Esophagus squamous epithelium (tissue), 5 donors: ENCODE data around the gene ITGB2. TPM values are rescaled to one million over a fixed set of nuclear protein-coding genes. Genes with fewer than 3 reads are reported as not detected.

ENCODE experiments used
- DNase-seq: peaks from one replicate; lab custom pipeline; 2025; lab: John Stamatoyannopoulos, UW
- H3K27ac ChIP-seq, 4 donors: fragments of 200-600 bp; sonication (generic); one replicate each; pipeline ENCODE4 v1.5.1; 2016 to 2019; ENCODE audit warnings: mild to moderate bottlenecking in 1 of 4
- H3K27me3 ChIP-seq, 4 donors: fragments of 200-600 bp; sonication (generic); 1 replicate in 3 of 4; 2 replicates in 1 of 4; pipeline versions ENCODE4 v1.5.1 to v1.6.0; 2017 to 2021; ENCODE audit warnings: antibody characterized with exemption in 1 of 4
- H3K36me3 ChIP-seq, 3 donors: fragments of 200-600 bp; sonication (generic); one replicate each; pipeline ENCODE4 v1.5.1; 2016 to 2019
- H3K4me1 ChIP-seq, 3 donors: fragments of 200-600 bp; sonication (generic); one replicate each; pipeline ENCODE4 v1.5.1; 2017 to 2019
- H3K4me3 ChIP-seq, 4 donors: fragments of 200-600 bp; sonication (generic); 1 replicate in 3 of 4; 2 replicates in 1 of 4; pipeline ENCODE4 v1.5.1; 2016 to 2019; ENCODE audit warnings: mild to moderate bottlenecking in 2 of 4, moderate library complexity in 1 of 4
- H3K9me3 ChIP-seq, 3 donors: fragments of 200-600 bp; sonication (generic); one replicate each; pipeline ENCODE4 v1.5.1; 2016 to 2019
- POLR2A ChIP-seq, 4 donors: fragments of 450-650 bp; IDR thresholded peaks; one replicate each; pipeline ENCODE4 v1.6.1; 2017; ENCODE audit warnings: antibody characterized with exemption in 4 of 4, mild to moderate bottlenecking in 4 of 4, moderate library complexity in 3 of 4
- WGBS, 2 donors: methylation state at CpG; one replicate each; pipeline ENCODE4 v1.1.5; 2018; 5-methylcytosine and 5-hydroxymethylcytosine counted together
- intact Hi-C: fragments of 100-400 bp; cut with DNase I; formaldehyde crosslinking; loops from one replicate; pipeline ENCODE4 v1.15.0; 2022
- total RNA-seq, 4 donors: library from RNA; depleted of rRNA; stranded (reverse); fragments of >200 nt; gene quantifications; one replicate each; pipeline ENCODE4 v1.1.0, GENCODE V29; 2016
- TF ChIP-seq, protein P1 (sequence below), 6 experiments: fragments of 450-650 bp in 4 of 6; fragments of 200-600 bp in 2 of 6; sonication (generic) in 2 of 6; IDR thresholded peaks; one replicate each; pipeline ENCODE4 v1.5.1; 2016 to 2019; ENCODE audit warnings: antibody characterized with exemption in 6 of 6, mild to moderate bottlenecking in 4 of 6, moderate library complexity in 4 of 6
- donor health status: DM: yes; HTN: yes; CAD: no.

ITGB2 gene
- total RNA-seq, 4 donors from 2014 or later: 6.6 to 47.1 (median 18.5) TPM

DNA sequence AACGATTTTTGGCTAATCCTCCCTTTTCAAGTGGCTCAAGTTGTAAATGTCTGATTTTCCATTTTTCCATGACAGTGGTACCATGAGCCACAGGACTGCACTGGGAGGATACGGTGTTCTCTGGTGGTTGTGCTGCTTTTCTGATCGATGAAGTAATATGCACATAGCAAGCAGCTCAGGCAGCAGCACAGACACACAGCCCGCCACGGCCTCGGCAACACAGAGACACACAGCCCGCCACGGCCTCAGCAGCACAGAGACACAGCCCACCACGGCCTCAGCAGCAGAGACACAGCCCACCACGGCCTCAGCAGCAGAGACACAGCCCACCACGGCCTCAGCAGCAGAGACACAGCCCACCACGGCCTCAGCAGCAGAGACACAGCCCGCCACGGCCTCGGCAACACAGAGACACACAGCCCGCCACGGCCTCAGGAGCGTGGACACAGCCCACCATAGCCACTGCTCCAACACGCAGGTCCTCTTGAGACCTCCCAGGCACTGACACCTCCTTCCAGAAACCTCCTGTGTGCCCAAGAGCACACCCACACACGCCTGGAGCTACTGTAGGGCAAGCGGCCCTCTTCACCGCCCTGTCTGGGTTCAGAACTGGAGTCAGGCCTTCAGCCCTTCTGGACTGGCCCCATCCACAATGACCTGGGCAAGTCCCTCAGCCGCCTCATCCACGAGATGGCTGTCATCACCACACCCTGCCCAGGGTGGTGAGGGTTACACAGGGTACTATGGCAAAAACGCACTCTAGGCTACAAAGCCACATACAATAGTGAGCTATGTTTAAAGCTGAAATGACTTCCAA, 57.6 kb downstream of the ITGB2 start:
- Histone ChIP-seq H3K27ac (no peak overlapping the region), H3K4me1 (peaks cover 15 to 48% (median 20%) of the 10 kb centered on the region in 3 donors), H3K36me3 (peaks cover 13 to 82% (median 20%) of the 10 kb centered on the region in 3 donors), H3K4me3 (no peak overlapping the region), H3K9me3 (no peaks in the 10 kb centered on the region), H3K27me3 (no peaks in the 10 kb centered on the region)
- TF ChIP-seq, protein P1, sequence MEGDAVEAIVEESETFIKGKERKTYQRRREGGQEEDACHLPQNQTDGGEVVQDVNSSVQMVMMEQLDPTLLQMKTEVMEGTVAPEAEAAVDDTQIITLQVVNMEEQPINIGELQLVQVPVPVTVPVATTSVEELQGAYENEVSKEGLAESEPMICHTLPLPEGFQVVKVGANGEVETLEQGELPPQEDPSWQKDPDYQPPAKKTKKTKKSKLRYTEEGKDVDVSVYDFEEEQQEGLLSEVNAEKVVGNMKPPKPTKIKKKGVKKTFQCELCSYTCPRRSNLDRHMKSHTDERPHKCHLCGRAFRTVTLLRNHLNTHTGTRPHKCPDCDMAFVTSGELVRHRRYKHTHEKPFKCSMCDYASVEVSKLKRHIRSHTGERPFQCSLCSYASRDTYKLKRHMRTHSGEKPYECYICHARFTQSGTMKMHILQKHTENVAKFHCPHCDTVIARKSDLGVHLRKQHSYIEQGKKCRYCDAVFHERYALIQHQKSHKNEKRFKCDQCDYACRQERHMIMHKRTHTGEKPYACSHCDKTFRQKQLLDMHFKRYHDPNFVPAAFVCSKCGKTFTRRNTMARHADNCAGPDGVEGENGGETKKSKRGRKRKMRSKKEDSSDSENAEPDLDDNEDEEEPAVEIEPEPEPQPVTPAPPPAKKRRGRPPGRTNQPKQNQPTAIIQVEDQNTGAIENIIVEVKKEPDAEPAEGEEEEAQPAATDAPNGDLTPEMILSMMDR (IDR thresholded peaks at IDR 0.05): no peak
- no peak for TF ChIP-seq POLR2A (IDR thresholded peaks at IDR 0.05)
- 89 to 94% methylated on average over 5 of the region's 25 CpGs for WGBS, 2 donors
- intact Hi-C loops: no loop called here
- no peak for DNase-seq

DNA sequence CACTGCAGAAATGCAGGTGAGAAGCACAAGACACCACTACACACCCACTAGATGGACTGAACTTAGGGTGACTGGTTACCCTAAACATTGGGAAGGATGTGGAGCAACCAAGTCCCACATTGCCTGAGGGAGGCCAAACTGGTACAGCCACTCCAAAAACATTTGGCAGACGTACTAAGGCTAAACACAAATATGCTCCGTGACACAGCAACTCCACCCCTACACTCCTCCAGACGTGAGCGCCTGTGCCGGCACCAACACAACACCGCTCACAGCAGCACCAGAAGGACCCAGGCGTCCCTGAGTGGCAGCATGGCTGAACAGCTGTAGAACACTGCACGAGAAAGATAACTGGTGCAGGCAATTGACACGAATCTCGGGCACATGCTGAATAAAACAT, 61.9 kb downstream of the ITGB2 start:
- H3K4me1 ChIP-seq: peaks cover 11 to 30% (median 11%) of the 10 kb centered on the region in 3 donors
- TF ChIP-seq POLR2A (IDR thresholded peaks at IDR 0.05): no peak
- TF ChIP-seq, protein P1 (IDR thresholded peaks at IDR 0.05): no peak
- peak overlapping the region in 1 of 4 donors; percentile 34 for H3K27ac ChIP-seq
- no peak overlapping the region for H3K4me3 ChIP-seq
- WGBS, 2 donors: 48 to 68% methylated on average over 3 to 4 of the region's 10 CpGs
- no peak for DNase-seq
- no peaks in the 10 kb centered on the region for H3K27me3 ChIP-seq
- peaks cover 13 to 100% (median 20%) of the 10 kb centered on the region in 3 donors for H3K36me3 ChIP-seq
- intact Hi-C loops: no loop called here
- no peaks in the 10 kb centered on the region for H3K9me3 ChIP-seq

DNA sequence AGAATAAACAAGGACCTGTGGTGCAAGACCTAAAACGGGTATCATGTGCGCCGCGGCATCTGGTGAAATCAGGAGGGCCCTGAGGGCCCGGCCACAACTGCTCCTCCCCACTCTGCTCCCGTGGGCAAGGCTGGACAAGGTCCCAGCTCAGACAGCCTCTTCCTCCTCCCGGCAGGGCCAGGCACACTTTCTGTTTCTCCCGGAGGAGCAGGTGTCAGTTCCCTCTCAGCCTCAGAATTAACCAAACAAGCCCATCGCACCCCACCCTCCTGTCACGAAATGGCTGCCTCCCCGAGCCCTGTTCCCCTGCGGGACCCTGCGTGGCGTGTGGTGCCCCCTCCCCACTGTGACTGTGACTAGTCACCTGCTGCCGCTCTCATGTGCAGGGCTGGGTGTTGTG, 62.4 kb downstream of the ITGB2 start:
- 48 to 63% methylated on average over 12 to 14 of the region's 15 CpGs for WGBS, 2 donors
- H3K9me3 ChIP-seq: no peaks in the 10 kb centered on the region
- peaks cover 13 to 100% (median 21%) of the 10 kb centered on the region in 3 donors for H3K36me3 ChIP-seq
- peaks cover 11 to 30% (median 11%) of the 10 kb centered on the region in 3 donors for H3K4me1 ChIP-seq
- DNase-seq: no peak
- intact Hi-C loops: no loop called here
- no peak overlapping the region for H3K4me3 ChIP-seq
- no peaks in the 10 kb centered on the region for H3K27me3 ChIP-seq
- TF ChIP-seq, protein P1 (IDR thresholded peaks at IDR 0.05): no peak
- TF ChIP-seq POLR2A (IDR thresholded peaks at IDR 0.05): no peak
- H3K27ac ChIP-seq: peak overlapping the region in 2 of 4 donors; percentile 32 to 34

DNA sequence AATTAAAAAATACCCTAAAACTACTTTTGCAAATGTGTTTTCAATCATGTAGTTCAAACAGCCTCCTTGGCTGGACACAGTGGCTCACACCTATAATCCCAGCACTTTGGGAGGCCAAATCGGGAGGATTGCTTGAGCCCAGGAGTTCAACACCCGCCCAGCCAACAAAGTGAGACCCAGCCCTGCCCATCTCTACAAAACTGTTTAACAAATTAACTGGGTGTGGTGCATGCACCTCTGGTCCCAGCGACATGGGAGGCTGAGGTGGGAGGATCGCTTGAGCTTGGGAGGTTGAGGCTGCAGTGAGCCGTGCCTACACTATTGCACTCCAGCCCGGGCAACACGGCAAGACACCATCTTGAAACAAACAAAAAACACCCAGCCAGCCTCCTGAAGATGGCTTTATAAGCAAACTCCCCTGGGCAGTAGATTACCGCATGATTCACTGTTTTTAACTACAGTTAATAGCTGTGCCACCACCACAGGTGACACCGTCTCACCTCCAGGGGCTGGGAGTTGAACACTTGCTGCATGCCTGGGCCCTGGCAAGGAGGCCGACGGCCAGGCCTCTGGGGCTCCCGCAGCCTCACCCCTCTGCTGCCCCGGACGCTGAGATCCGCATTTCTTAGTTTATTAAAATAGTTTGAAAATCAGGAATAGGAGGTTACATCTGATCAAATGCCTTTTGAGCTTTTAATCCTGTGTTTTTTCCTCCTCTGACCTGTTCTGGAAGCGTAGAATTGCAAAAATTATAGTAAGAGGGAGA, 63.4 kb downstream of the ITGB2 start:
- DNase-seq: no peak
- H3K27me3 ChIP-seq: no peaks in the 10 kb centered on the region
- H3K27ac ChIP-seq: no peak overlapping the region
- 75 to 92% methylated on average over 5 to 16 of the region's 16 CpGs for WGBS, 2 donors
- intact Hi-C loops: no loop called here
- TF ChIP-seq, protein P1 (IDR thresholded peaks at IDR 0.05): no peak
- no peak for TF ChIP-seq POLR2A (IDR thresholded peaks at IDR 0.05)
- H3K4me3 ChIP-seq: no peak overlapping the region
- H3K36me3 ChIP-seq: peaks cover 13 to 99% (median 21%) of the 10 kb centered on the region in 3 donors
- peaks cover 11 to 27% (median 11%) of the 10 kb centered on the region in 3 donors for H3K4me1 ChIP-seq
- H3K9me3 ChIP-seq: no peaks in the 10 kb centered on the region
